ENCODE results near the gene TPO.

- no peak for TF ChIP-seq CTCF (IDR thresholded peaks at IDR 0.05)
- TF ChIP-seq E2F4 (CRISPR knock-in tag; IDR thresholded peaks at IDR 0.05; ENCODE audit: borderline replicate concordance, low read depth): no peak
- no peak for TF ChIP-seq USF2 (CRISPR knock-in tag; IDR thresholded peaks at IDR 0.05)
- TF ChIP-seq ZNF138 (CRISPR knock-in tag; conservative IDR thresholded peaks at IDR 0.05): no peak
- no peak for TF ChIP-seq ZNF263 (CRISPR knock-in tag; IDR thresholded peaks at IDR 0.05; ENCODE audit: low read depth)
- TF ChIP-seq ZNF219 (CRISPR knock-in tag; IDR thresholded peaks at IDR 0.05; ENCODE audit: borderline replicate concordance): no peak
- no peak for TF ChIP-seq PRDM15 (CRISPR knock-in tag; IDR thresholded peaks at IDR 0.05)
- no peak for TF ChIP-seq HMGXB4 (CRISPR knock-in tag; IDR thresholded peaks at IDR 0.05)
- TF ChIP-seq RELA (CRISPR knock-in tag; IDR thresholded peaks at IDR 0.05; ENCODE audit: borderline replicate concordance): no peak
- no peak for TF ChIP-seq ZSCAN18 (CRISPR knock-in tag; IDR thresholded peaks at IDR 0.05)
- no peak for TF ChIP-seq JAZF1 (CRISPR knock-in tag; IDR thresholded peaks at IDR 0.05)
- TF ChIP-seq CREM (CRISPR knock-in tag; IDR thresholded peaks at IDR 0.05): no peak
- no peak for TF ChIP-seq ZBTB21 (CRISPR knock-in tag; IDR thresholded peaks at IDR 0.05; ENCODE audit: borderline replicate concordance)
Observed at GRCh38 chr2:1487758-1488157, 74.5 kb downstream of the TPO start.
